OCI-LY1 (cell line): Measurements from ENCODE around the gene PODNL1.

ENCODE experiments used
- EZH2 ChIP-seq: fragments of 200-600 bp; sonication (generic), shearing (Covaris generic); IDR thresholded peaks from 2 replicates; pipeline ENCODE4 v1.8.0; 2017; ENCODE audit warnings: borderline replicate concordance, mixed run types, mild to moderate bottlenecking, antibody characterized with exemption, low read length, moderate library complexity, mixed read lengths
- TF ChIP-seq, protein P1 (sequence below): fragments of 200-600 bp; sonication (generic), shearing (Covaris generic); IDR thresholded peaks from 2 replicates; pipeline ENCODE4 v1.5.1; 2017; ENCODE audit warnings: mild to moderate bottlenecking, antibody characterized with exemption, low read length, moderate library complexity, mixed read lengths

GRCh38 chr19:13961826-13962698, 23.8 kb upstream of the PODNL1 start:
- TF ChIP-seq, protein P1, sequence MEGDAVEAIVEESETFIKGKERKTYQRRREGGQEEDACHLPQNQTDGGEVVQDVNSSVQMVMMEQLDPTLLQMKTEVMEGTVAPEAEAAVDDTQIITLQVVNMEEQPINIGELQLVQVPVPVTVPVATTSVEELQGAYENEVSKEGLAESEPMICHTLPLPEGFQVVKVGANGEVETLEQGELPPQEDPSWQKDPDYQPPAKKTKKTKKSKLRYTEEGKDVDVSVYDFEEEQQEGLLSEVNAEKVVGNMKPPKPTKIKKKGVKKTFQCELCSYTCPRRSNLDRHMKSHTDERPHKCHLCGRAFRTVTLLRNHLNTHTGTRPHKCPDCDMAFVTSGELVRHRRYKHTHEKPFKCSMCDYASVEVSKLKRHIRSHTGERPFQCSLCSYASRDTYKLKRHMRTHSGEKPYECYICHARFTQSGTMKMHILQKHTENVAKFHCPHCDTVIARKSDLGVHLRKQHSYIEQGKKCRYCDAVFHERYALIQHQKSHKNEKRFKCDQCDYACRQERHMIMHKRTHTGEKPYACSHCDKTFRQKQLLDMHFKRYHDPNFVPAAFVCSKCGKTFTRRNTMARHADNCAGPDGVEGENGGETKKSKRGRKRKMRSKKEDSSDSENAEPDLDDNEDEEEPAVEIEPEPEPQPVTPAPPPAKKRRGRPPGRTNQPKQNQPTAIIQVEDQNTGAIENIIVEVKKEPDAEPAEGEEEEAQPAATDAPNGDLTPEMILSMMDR: no peak
- no peak for TF ChIP-seq EZH2
